Parathyroid adenoma (tissue), 2 donors: ENCODE results near the gene CD200R1L.
"Not testable (repeated sequence)": the region's sequence is repeated elsewhere in the genome, so short reads cannot be mapped to it uniquely, and the experiment has no call there.

ENCODE experiments used
- H2AFZ ChIP-seq: fragments of 300-600 bp; sonication (generic); one replicate; pipeline ENCODE4 v1.7.0; 2017; ENCODE audit warnings: antibody characterized with exemption, mild to moderate bottlenecking
- H3K27ac ChIP-seq: fragments of 300-600 bp; sonication (generic); one replicate; pipeline ENCODE4 v1.7.0; 2017
- H3K27me3 ChIP-seq: fragments of 300-600 bp; sonication (generic); one replicate; pipeline ENCODE4 v1.7.0; 2017; ENCODE audit warnings: low read length; ENCODE audit not compliant: control insufficient read depth, insufficient read depth
- H3K36me3 ChIP-seq: fragments of 300-600 bp; sonication (generic); one replicate; pipeline ENCODE4 v1.7.0; 2017; ENCODE audit warnings: low read length; ENCODE audit not compliant: control insufficient read depth, insufficient read depth
- H3K4me1 ChIP-seq: fragments of 300-600 bp; sonication (generic); one replicate; pipeline ENCODE4 v1.7.0; 2017; ENCODE audit warnings: control low read depth
- H3K4me2 ChIP-seq: fragments of 300-600 bp; sonication (generic); one replicate; pipeline ENCODE4 v1.7.0; 2017; ENCODE audit warnings: low read length
- H3K4me3 ChIP-seq: fragments of 300-600 bp; sonication (generic); one replicate; pipeline ENCODE4 v1.7.0; 2017; ENCODE audit warnings: low read depth, low read length
- H3K79me2 ChIP-seq: fragments of 300-600 bp; sonication (generic); one replicate; pipeline ENCODE4 v1.7.0; 2017; ENCODE audit warnings: control low read depth
- H3K9ac ChIP-seq: fragments of 300-600 bp; sonication (generic); one replicate; pipeline ENCODE4 v1.7.0; 2017; ENCODE audit warnings: mild to moderate bottlenecking
- H3K9me3 ChIP-seq: fragments of 300-600 bp; sonication (generic); one replicate; pipeline ENCODE4 v1.7.0; 2017; ENCODE audit warnings: low read length; ENCODE audit not compliant: control insufficient read depth
- TF ChIP-seq, protein P1 (sequence below): fragments of 300-600 bp; sonication (generic); IDR thresholded peaks from one replicate; pipeline ENCODE4 v1.7.0; 2017; ENCODE audit warnings: antibody characterized with exemption, mild to moderate bottlenecking
- donor health status: primary hyperparathyroidism.

Gene CD200R1L

DNA sequence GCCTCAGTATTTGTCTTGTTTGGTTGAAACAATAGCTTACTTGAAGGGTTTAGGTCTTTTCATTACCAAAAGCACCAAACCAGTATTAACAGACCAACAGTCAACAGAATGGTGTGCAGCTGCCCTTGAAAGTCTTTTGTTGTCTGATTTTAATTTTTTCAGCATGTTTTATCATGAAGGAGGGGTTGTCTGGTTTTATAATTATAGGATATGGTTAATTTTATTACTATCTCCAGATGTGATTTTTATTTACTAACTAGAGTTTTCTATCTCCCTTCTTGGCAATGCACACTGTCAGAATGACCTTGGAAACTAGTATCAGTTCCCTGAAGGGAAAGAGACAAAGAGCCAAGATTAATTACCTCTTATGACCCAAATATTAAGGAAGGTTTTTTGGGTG, 9.2 kb upstream of the CD200R1L start:
- H2AFZ ChIP-seq: no peak overlapping the region
- H3K27ac ChIP-seq: no peak overlapping the region
- H3K79me2 ChIP-seq: no peaks in the 10 kb centered on the region
- no peak overlapping the region for H3K4me3 ChIP-seq
- H3K27me3 ChIP-seq: no peaks in the 10 kb centered on the region
- H3K4me2 ChIP-seq: no peak overlapping the region
- no peaks in the 10 kb centered on the region for H3K4me1 ChIP-seq
- TF ChIP-seq, protein P1, sequence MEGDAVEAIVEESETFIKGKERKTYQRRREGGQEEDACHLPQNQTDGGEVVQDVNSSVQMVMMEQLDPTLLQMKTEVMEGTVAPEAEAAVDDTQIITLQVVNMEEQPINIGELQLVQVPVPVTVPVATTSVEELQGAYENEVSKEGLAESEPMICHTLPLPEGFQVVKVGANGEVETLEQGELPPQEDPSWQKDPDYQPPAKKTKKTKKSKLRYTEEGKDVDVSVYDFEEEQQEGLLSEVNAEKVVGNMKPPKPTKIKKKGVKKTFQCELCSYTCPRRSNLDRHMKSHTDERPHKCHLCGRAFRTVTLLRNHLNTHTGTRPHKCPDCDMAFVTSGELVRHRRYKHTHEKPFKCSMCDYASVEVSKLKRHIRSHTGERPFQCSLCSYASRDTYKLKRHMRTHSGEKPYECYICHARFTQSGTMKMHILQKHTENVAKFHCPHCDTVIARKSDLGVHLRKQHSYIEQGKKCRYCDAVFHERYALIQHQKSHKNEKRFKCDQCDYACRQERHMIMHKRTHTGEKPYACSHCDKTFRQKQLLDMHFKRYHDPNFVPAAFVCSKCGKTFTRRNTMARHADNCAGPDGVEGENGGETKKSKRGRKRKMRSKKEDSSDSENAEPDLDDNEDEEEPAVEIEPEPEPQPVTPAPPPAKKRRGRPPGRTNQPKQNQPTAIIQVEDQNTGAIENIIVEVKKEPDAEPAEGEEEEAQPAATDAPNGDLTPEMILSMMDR: no peak
- no peak overlapping the region for H3K9ac ChIP-seq
- H3K9me3 ChIP-seq: no peaks in the 10 kb centered on the region
- H3K36me3 ChIP-seq: no peaks in the 10 kb centered on the region

DNA sequence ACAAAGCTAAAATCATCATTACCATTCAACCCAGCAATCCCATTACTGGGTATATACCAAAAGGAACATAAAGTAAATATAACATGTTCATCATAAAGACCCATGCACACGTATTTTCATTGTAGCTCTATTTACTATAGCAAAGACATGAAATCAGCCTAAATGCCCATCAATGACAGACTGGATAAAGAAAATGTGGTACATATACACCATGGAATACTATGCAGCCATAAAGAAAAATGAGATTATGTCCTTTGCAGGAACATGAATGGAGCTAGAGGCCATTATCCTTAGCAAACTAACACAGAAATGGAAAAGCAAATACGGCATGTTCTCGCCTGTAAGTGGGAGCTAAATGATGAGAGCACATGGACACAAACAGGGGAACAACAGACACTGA, 8.4 kb upstream of the CD200R1L start:
- not testable (repeated sequence) for H3K27me3 ChIP-seq, H3K27ac ChIP-seq, H2AFZ ChIP-seq, H3K36me3 ChIP-seq, H3K9me3 ChIP-seq, H3K4me2 ChIP-seq, H3K4me1 ChIP-seq, H3K9ac ChIP-seq, H3K4me3 ChIP-seq, H3K79me2 ChIP-seq

DNA sequence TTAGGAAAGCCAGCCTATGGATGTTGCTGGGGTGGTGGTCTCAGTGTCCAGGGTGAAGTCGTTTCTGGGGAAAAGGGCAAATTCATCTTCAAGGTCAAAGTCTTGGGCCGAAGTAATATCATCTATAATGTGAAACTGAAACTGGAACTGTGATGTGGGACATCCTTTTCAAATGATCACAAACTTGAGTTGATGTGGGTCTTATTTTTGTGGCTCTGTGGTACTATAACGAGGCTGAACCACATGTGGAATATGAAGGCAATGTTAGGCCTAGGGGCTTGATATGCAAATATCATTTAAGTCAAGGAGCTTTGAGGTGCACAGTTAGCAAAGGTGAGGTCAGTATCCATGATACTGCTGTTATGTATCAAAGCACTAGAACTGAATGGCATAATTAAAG, 1.5 kb upstream of the CD200R1L start:
- Histone ChIP-seq H2AFZ (no peak overlapping the region), H3K36me3 (no peaks in the 10 kb centered on the region), H3K4me2 (no peak overlapping the region), H3K4me3 (no peak overlapping the region), H3K79me2 (no peaks in the 10 kb centered on the region), H3K27me3 (no peaks in the 10 kb centered on the region), H3K9ac (no peak overlapping the region), H3K4me1 (no peaks in the 10 kb centered on the region), H3K27ac (no peak overlapping the region), H3K9me3 (no peaks in the 10 kb centered on the region)
- TF ChIP-seq, protein P1: no peak

DNA sequence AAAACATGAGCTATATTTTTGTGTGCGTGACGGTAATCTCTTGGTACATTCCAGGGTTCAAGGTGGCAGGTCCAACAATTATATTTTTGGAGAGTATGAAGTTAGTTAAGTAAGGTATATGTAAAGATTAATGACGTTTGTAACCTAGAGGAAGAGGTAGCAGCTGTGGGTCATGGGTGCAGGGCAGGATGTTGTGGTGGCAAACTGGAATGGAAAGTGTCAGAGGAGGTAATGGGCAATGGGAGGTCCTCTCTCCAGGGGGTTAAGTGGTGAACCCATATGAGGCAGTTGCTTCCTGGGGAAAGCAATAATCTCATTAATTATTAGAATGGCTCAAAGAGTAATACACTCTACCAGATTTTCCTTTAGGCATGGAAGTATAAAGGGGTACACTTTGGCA, 1.0 kb upstream of the CD200R1L start:
- TF ChIP-seq, protein P1: no peak
- Histone ChIP-seq H3K27ac (no peak overlapping the region), H3K9ac (no peak overlapping the region), H3K27me3 (no peaks in the 10 kb centered on the region), H3K9me3 (no peaks in the 10 kb centered on the region), H3K4me1 (no peaks in the 10 kb centered on the region), H3K4me3 (no peak overlapping the region), H3K4me2 (no peak overlapping the region), H3K79me2 (no peaks in the 10 kb centered on the region), H3K36me3 (no peaks in the 10 kb centered on the region), H2AFZ (no peak overlapping the region)

DNA sequence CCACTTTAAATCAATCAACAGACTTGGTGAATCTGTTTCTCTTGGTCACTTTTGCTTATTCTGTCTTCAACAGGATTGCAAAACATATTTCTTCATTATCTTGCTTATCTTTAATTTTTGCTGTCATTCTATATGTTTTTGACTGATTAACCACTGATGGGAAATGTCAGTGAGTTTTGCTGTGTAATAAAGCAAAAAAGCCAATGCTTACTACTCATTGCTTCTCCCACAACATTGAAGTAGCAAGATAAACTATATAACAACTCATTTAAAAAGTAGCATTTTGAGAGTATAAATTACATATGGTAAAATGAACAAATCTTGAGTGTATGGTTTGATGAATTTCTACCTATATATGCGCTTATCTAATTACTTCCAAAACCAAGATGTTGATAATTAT, 892 bp downstream of the CD200R1L start:
- H3K36me3 ChIP-seq: no peaks in the 10 kb centered on the region
- H3K9me3 ChIP-seq: no peaks in the 10 kb centered on the region
- H3K4me3 ChIP-seq: no peak overlapping the region
- H3K27ac ChIP-seq: no peak overlapping the region
- H3K9ac ChIP-seq: no peak overlapping the region
- no peaks in the 10 kb centered on the region for H3K79me2 ChIP-seq
- no peak overlapping the region for H2AFZ ChIP-seq
- TF ChIP-seq, protein P1: no peak
- H3K27me3 ChIP-seq: no peaks in the 10 kb centered on the region
- no peaks in the 10 kb centered on the region for H3K4me1 ChIP-seq
- H3K4me2 ChIP-seq: no peak overlapping the region
